Neural cell (in vitro differentiated cells): ENCODE measurements around the gene EPHA8. TPM values are rescaled to one million over a fixed set of nuclear protein-coding genes. Genes with fewer than 3 reads are reported as not detected.

Experiments used
- H2AFZ ChIP-seq: fragments of 200-600, 300-800 bp; sonication (generic), shearing (Covaris generic); 2 replicates; pipeline ENCODE4 v1.6.0; 2014; ENCODE audit warnings: low read depth, mild to moderate bottlenecking, antibody characterized with exemption, low read length, moderate library complexity
- H3F3A ChIP-seq: fragments of 200-600 bp; shearing (Covaris generic); 2 replicates; pipeline ENCODE4 v1.6.1; 2016; ENCODE audit warnings: mild to moderate bottlenecking, moderate library complexity, mixed read lengths, antibody characterized with exemption, low read length; ENCODE audit not compliant: insufficient read depth, poor library complexity, severe bottlenecking
- H3K27ac ChIP-seq: fragments of 200-600, 300-800 bp; sonication (generic), shearing (Covaris generic); 2 replicates; pipeline ENCODE4 v1.5.1; 2014; ENCODE audit warnings: mild to moderate bottlenecking, low read length, moderate library complexity
- H3K27me3 ChIP-seq: fragments of 300-800, 200-600 bp; sonication (generic), shearing (Covaris generic); 2 replicates; pipeline ENCODE4 v1.6.0; 2014; ENCODE audit warnings: mild to moderate bottlenecking, low read depth, low read length, moderate library complexity; ENCODE audit not compliant: insufficient read depth
- H3K36me3 ChIP-seq: fragments of 300-800, 200-600 bp; sonication (generic), shearing (Covaris generic); 2 replicates; pipeline ENCODE4 v1.5.1; 2014; ENCODE audit warnings: mild to moderate bottlenecking, antibody characterized with exemption, low read length, moderate library complexity; ENCODE audit not compliant: insufficient read depth
- H3K4me2 ChIP-seq: fragments of 300-800, 200-600 bp; sonication (generic), shearing (Covaris generic); 2 replicates; pipeline ENCODE4 v1.6.0; 2014; ENCODE audit warnings: mild to moderate bottlenecking, low read length
- H3K4me3 ChIP-seq: fragments of 300-800, 200-600 bp; sonication (generic), shearing (Covaris generic); 2 replicates; pipeline ENCODE4 v1.5.1; 2014; ENCODE audit warnings: mild to moderate bottlenecking, low read length, moderate library complexity
- H3K79me2 ChIP-seq: fragments of 200-600 bp; shearing (Covaris generic); replicated peaks from 2 replicates; pipeline ENCODE4 v1.6.0; 2014; ENCODE audit warnings: mild to moderate bottlenecking, low read length, moderate library complexity; ENCODE audit not compliant: insufficient read depth
- H3K9ac ChIP-seq: fragments of 300-800, 200-600 bp; sonication (generic), shearing (Covaris generic); 2 replicates; pipeline ENCODE4 v1.6.1; 2016; ENCODE audit warnings: mild to moderate bottlenecking, low read length, mixed read lengths
- H3K9me2 ChIP-seq: fragments of 200-600 bp; shearing (Covaris generic); 2 replicates; pipeline ENCODE4 v1.6.1; 2016; ENCODE audit warnings: mild to moderate bottlenecking, low read length, mixed read lengths; ENCODE audit not compliant: insufficient read depth
- H3K9me3 ChIP-seq: fragments of 200-600, 300-800 bp; sonication (generic), shearing (Covaris generic); 2 replicates; pipeline ENCODE4 v1.6.1; 2016; ENCODE audit warnings: mild to moderate bottlenecking, mixed run types, low read length, moderate library complexity, mixed read lengths
- H4K20me1 ChIP-seq: fragments of 200-600 bp; shearing (Covaris generic); 2 replicates; pipeline ENCODE4 v1.6.1; 2016; ENCODE audit warnings: mild to moderate bottlenecking, mixed run types; ENCODE audit not compliant: insufficient read depth
- CTCF ChIP-seq: fragments of 450-650 bp; IDR thresholded peaks from 2 replicates; pipeline ENCODE4 v1.5.1; 2014; ENCODE audit warnings: antibody characterized with exemption, mild to moderate bottlenecking, moderate library complexity; ENCODE audit not compliant: poor library complexity, severe bottlenecking
- EP300 ChIP-seq: fragments of 450-650 bp; conservative IDR thresholded peaks from 2 replicates; pipeline ENCODE4 v1.6.1; 2014; ENCODE audit warnings: antibody characterized with exemption, mild to moderate bottlenecking, moderate library complexity; ENCODE audit not compliant: poor library complexity, severe bottlenecking
- EZH2 ChIP-seq: fragments of 200-600, 300-800 bp; shearing (Covaris generic), sonication (generic); IDR thresholded peaks from 2 replicates; pipeline ENCODE4 v1.6.1; 2014; ENCODE audit warnings: antibody characterized with exemption, low read length, borderline replicate concordance, mild to moderate bottlenecking; ENCODE audit not compliant: insufficient read depth, poor library complexity, severe bottlenecking
- MXI1 ChIP-seq: fragments of 450-650 bp; conservative IDR thresholded peaks from 2 replicates; pipeline ENCODE4 v1.6.1; 2014; ENCODE audit warnings: antibody characterized with exemption, mild to moderate bottlenecking; ENCODE audit not compliant: poor library complexity, severe bottlenecking
- POLR2AphosphoS5 ChIP-seq: IDR thresholded peaks from 2 replicates; pipeline ENCODE4 v1.6.1; 2012
- RAD21 ChIP-seq: fragments of 450-650 bp; conservative IDR thresholded peaks from 2 replicates; pipeline ENCODE4 v1.6.1; 2014; ENCODE audit warnings: antibody characterized with exemption, mild to moderate bottlenecking, moderate library complexity
- REST ChIP-seq: IDR thresholded peaks from 2 replicates; pipeline ENCODE4 v1.6.1; 2012; ENCODE audit warnings: borderline replicate concordance
- SMC3 ChIP-seq: fragments of 450-650 bp; conservative IDR thresholded peaks from 2 replicates; pipeline ENCODE4 v1.6.1; 2014; ENCODE audit warnings: antibody characterized with exemption, mild to moderate bottlenecking, moderate library complexity; ENCODE audit not compliant: poor library complexity
- TAF1 ChIP-seq: IDR thresholded peaks from 2 replicates; pipeline ENCODE4 v1.6.1; 2012; ENCODE audit warnings: low read depth
- polyA plus RNA-seq: library from polyadenylated mRNA; depleted of rRNA; stranded (reverse); fragments of >200 nt; gene quantifications from 2 replicates; pipeline ENCODE4 v1.2.3, GENCODE V29; 2014

Gene EPHA8
- polyA plus RNA-seq, 1 donor from 2014 or later = 4.7 TPM

GRCh38 chr1:22592919-22593790 is 29.9 kb downstream of the EPHA8 start:
- Histone ChIP-seq H3K27ac (no peak overlapping the region), H3K9ac (no peak overlapping the region), H4K20me1 (no peaks in the 10 kb centered on the region), H3K36me3 (no peaks in the 10 kb centered on the region), H3K4me2 (no peak overlapping the region), H3K27me3 (peaks cover 13% of the 10 kb centered on the region), H3K9me3 (no peaks in the 10 kb centered on the region), H3K9me2 (no peaks in the 10 kb centered on the region), H2AFZ (no peak overlapping the region), H3K79me2 (no peaks in the 10 kb centered on the region), H3K4me3 (no peak overlapping the region), H3F3A (no peaks in the 10 kb centered on the region)
- TF ChIP-seq RAD21 (no peak), EZH2 (no peak), CTCF (no peak), TAF1 (no peak), MXI1 (no peak), REST (no peak), EP300 (no peak), SMC3 (no peak), POLR2AphosphoS5 (no peak)

GRCh38 chr1:22594396-22594795 is 31.1 kb downstream of the EPHA8 start:
- Histone ChIP-seq H3K9me3 (no peaks in the 10 kb centered on the region), H3K79me2 (no peaks in the 10 kb centered on the region), H3K27ac (no peak overlapping the region), H3K4me2 (no peak overlapping the region), H2AFZ (no peak overlapping the region), H3K4me3 (no peak overlapping the region), H3F3A (no peaks in the 10 kb centered on the region), H3K27me3 (peaks cover 13% of the 10 kb centered on the region), H3K9ac (no peak overlapping the region), H3K9me2 (no peaks in the 10 kb centered on the region), H3K36me3 (no peaks in the 10 kb centered on the region), H4K20me1 (no peaks in the 10 kb centered on the region)
- no peak for TF ChIP-seq MXI1
- TF ChIP-seq RAD21 = no peak
- no peak for TF ChIP-seq REST
- TF ChIP-seq CTCF = no peak
- no peak for TF ChIP-seq EP300
- no peak for TF ChIP-seq TAF1
- no peak for TF ChIP-seq POLR2AphosphoS5
- TF ChIP-seq SMC3 = no peak
- TF ChIP-seq EZH2 = no peak
